GM19239 (cell line): Measurements from ENCODE around the gene SUN2.

ENCODE experiments used
- DNase-seq: peaks from one replicate; pipeline ENCODE4 v3.0.0; 2011; ENCODE audit warnings: low spot score; ENCODE audit not compliant: insufficient read length
- FAIRE-seq: peaks from 2 replicates; lab custom pipeline; 2011; peaks lifted over from hg19 to GRCh38; lab: Jason Lieb, UNC

SUN2 gene

DNA sequence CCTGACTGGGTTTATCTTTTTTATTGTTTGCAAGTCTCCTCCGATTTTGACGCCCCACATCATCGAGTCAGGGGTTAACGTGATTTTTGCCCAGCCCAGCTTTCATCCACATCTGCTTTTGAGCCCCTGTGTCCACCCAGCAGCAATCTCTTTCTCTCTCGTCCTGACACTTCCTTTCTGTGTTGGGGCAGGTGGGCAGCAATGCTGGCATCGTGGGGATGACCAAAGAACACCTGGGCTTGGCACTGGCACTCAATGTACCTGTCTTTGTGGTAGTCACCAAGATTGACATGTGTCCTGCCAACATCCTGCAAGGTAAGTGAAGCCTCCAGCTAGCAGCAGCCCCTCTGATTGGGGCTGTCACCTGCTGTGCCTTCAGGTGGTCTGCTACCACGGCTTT, 34.2 kb downstream of the SUN2 start:
- DNase-seq (no peak), FAIRE-seq (no peak)

DNA sequence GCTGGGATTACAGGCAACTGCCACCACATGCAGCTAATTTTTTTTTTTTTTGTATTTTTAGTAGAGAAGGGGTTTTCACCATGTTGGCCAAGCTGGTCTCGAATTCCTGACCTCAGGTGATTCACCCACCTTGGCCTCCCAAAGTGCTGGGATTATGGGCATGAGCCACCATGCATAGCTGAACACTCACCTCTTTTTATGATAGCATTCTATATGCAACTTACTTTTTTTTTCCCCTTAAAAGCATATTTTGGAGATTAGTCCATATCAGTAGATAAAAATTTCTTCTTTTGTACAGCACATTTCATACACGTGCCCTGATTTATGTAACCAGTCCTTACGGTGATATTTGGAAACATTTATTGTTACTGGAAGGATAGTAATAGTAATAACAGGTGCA, 35.4 kb downstream of the SUN2 start:
- DNase-seq (no peak), FAIRE-seq (no peak)

DNA sequence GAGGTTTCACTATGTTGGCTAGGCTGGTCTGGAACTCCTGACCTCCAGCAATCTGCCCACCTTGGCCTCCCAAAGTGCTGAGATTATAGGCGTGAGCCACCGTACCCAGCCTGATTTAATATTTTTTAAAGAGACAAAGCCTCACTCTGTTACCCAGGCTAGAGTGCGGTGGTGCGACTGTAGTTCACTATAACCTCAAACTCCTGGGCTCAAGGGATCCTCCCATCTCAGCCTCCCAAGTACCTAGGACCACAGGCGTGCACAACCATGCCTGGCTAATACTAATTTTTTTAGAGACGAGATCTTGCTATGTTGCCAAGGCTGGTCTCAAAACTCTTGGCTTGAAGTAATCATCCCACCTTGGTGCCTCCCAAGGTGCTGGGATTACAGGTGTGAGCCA, 36.6 kb downstream of the SUN2 start:
- no peak for FAIRE-seq
- DNase-seq = no peak

DNA sequence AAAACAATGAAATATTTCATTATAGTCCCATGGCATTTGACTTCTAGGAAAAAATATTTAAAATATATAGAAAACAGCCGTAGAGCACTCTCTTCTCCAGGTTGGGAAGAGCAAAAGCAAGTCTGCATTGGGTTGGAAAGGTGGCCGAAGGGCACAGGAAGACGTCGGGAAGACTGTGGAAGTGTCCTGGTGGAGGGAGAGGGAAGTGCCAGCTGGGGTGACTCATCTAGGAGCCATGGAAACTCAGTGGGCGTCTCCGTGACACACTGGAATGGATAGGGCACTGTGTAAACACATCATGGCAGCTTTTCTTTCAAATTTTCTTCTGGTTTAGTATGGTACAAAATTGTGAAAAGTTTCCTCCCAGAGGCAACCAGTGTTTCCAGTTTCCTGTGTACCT, 37.4 kb downstream of the SUN2 start:
- DNase-seq (no peak), FAIRE-seq (no peak)

DNA sequence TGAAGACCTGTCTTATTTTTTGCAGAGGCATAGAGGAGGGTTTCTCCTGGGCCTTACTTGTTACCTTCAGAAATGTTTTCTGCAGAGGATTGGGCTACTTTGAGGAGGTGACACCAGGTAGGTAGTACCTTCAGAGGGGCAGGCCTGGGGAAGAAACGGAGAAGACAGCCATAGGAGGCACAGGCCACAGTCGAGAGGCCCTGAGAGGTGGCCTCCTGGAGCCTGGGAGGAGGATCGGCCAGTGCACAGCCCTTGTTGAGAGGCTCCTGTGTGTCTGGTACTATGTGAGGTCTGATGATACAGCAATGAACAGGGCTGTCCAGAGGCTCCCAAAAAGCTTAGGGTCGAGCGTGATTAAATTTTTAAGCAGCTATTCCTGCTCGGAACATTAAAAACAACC, 38.6 kb downstream of the SUN2 start:
- FAIRE-seq = no peak

DNA sequence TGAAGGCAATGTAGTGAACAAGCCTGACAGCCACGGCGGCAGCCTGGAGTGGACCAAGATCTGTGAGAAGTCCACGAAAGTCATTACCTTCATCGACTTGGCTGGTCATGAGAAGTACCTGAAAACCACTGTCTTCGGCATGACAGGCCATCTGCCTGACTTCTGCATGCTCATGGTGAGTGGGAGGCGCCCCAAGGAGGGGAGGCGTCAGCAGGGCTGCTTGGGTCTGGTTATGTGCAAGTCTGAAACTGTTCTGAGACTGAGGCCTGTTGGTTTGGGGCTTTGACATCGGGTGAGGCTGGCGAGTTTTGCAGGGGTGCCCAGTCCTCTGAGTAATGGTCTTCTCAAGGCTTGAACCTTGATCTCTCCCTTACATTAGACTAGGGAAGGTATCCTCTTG, 39.0 kb downstream of the SUN2 start:
- FAIRE-seq = no peak

More for the DNA sequence above, 38.6 kb downstream of the SUN2 start:
- DNase-seq = no peak

DNA sequence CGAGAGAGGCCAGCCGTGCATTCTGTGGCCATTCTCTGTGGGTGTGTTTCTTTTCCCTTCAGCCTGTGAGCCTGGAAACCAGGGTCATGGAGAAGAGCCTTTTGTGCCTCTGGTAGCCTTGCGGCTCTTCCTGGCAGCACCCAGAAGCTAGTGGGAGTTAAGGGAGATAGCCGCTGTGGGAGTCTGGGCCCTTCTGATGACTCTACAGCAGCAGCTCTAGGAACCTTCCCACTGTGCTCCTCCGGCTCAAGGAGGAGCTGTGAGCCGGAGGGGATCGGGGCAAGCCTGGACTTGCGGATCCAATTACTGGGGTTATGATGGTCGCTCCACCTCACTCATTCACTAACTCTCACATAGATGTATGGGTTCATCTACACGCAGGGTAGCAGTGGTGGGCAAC, 39.5 kb downstream of the SUN2 start:
- no peak for DNase-seq
- FAIRE-seq = no peak

More for the DNA sequence above, 39.0 kb downstream of the SUN2 start:
- no peak for DNase-seq

DNA sequence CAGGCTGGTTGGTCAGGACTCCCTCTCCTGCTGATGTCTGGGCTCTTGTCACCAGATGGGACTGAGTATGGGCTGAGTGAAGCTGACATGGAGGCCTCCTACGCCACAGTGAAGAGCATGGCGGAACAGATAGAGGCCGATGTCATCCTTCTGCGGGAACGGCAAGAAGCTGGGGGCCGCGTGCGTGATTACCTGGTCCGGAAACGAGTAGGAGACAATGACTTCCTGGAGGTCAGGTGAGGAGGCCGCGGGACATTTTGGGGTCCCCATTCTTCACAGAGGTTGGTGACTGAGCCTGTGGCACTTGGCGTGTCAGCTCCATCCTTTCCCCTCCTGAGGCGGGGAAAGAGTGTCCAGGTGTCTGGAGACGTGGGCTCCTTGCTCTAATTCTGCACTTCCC, 39.9 kb downstream of the SUN2 start:
- DNase-seq (no peak), FAIRE-seq (no peak)

DNA sequence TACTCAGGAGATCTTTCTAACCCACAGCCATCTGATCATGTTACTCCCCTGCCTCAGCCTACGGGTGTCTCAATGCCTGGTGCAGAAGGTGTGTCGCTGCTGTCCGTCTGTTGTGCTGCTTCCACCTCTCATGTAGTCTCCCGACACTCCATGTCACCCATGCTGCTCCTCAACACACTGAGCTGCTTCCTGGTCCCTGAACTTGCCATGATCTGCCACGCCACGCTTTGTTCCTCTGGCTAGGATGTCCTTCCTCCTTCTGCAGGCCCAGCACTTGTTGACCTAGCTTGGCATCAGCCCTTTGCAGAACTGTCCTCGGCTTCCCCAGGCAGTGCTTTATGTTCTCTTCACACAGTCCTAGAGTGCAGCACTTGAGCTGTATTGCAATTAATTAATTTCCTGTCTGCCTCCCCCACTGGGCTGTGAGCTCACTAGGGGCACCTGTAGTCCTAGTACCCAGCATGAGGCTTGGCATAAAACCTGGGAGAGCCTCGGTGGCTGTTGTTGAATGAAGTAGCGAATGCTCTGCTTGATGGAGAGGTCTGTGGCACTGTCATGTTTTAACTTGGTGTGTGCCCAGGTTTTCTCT, 40.5 kb downstream of the SUN2 start:
- no peak for DNase-seq
- FAIRE-seq = no peak

DNA sequence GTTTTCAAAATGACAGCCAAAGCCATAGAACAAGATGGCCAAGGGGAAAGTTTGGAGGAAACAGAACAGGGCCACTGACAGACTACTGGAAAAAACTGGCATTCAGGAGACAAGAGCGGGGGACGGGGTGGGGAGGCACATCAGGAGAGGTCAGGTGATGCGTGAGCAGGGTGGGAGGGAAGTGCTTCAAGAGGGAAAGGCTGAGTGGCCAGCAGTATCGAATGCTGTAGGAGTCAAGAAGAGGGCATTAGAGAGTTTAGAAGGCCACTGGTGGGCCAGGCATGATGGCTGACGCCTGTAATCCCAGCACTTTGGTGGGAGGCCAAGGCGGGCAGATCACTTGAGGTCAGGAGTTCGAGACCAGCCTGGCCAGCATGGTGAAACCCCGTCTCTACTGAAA, 41.9 kb downstream of the SUN2 start:
- no peak for FAIRE-seq
- no peak for DNase-seq

DNA sequence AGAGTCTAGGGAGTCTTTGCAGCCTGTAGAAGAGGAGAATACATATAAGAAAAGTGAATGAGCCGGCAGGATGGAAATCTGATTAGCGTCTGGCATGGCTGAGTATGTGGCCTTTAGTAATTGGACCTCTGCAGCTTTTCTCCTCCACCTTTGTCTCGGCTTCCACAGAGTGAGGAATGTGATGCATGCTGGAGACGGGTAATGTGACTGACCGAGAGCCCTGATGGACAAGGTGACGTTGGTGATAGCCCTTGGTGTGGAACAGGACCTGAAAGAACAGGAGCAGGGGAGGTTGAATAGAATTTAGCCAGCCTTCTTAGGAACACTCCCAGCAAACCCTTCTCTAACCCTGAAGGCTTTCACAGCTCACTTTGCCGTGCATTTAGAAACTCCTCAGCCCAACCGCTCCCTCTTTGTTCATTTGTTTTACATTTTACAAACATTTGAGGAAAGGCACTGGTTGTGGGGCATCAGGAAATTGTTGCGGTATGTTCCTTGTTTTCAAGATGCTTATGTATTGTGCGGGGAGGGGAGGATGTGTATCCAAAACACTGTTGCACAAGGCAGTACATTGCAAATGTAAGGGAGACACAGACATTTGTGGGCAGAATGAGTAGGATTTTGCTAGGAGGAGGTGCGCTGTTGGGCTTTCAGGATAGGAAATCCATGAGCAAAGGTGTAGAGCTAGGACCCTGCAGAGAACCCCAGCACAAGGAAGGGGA, 43.2 kb downstream of the SUN2 start:
- no peak for FAIRE-seq
- no peak for DNase-seq

DNA sequence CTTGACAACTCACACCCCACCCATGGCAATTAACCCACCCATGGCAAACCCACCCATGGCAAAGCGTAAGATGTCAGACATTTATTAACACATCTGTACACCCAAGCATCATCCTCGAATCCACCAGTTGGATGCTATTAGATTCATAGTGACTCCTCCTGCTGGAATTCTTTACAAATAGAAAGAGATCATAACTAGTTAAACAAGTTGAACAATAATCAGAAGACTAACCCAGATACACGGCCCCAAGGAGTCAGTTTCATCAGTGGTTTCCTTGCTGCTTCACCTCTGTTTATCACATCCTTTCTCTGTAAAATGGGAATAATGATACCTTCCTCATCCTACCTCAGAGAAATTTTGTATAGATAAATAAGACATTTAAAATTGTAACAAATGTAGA, 44.9 kb downstream of the SUN2 start:
- FAIRE-seq (no peak), DNase-seq (no peak)

DNA sequence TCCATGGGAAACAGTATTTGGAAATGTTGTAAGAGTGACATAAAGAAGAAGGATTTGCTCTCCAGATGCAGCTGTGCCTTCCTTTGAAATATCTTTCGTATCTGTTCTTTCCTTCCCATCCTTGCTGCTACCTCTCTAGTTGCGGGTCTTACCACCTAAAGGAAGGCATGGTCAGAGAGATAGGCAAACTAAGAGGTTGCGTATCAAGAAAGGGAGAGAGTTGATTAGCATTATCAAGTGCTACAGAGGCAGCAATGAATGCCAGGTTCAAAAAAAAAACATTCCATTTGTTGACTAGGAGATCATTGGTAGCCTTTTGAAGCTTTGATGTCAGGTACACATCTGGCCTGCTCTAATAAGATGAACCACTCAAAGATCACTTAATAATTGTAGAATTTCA, 45.4 kb downstream of the SUN2 start:
- no peak for DNase-seq
- no peak for FAIRE-seq

DNA sequence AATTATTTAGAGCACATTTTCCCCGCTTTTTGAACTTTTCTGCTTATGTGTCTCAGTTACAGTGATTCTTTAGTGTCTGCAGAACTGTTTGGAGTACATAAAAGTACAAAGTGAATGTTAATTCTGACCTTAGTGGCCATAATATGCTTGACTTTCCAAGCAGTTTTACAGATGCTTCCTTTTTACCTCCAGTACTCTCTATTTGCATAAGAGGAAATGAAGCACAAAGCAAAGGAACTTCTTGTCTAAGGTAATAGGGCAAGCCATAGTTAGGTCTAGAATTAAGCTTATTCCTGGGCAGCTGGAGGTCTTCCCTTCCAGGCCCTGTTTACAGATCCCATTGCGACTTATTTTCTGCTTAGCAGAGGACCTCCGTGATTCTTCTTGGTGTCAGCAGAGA, 46.5 kb downstream of the SUN2 start:
- DNase-seq = no peak
- FAIRE-seq = peak; percentile 74

DNA sequence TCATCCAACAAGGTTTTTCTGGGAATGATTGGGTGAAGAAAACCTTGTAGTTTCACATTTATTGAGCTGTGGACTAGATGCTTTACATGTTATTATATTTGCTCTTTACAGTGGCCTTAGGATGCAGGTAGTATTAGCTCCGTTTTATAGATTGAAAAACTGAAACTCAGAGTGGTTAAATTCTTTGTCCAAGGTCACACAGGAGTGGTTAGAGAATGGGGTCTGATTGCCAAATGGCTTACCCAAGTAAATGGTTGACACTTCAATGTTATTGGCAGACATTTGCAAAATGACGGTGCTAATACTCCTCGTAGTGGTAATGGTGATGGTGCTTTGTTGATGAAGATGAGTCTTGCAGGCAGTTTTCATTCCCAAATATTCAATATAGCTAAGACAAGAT, 47.8 kb downstream of the SUN2 start:
- FAIRE-seq = no peak
- DNase-seq = no peak

DNA sequence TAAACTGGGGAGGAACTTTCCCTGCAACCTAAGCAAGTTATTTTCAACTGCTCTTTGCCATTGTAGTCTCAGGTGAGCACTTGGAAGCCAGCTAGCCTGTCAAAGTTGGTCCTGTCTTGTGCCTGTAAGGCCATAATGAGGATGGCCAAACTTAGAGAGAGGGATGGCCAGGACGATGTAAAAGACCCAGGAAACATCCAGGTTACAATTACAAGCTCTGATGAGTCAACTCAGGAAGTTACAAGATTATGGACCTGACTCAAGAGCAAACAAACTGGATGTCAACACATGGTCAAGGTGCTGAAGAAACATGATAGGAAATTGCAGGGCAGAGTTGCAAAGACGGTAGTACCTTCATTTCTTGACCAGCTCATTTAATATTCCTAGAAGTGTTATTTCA, 48.5 kb downstream of the SUN2 start:
- FAIRE-seq = peak; percentile 53
- no peak for DNase-seq

DNA sequence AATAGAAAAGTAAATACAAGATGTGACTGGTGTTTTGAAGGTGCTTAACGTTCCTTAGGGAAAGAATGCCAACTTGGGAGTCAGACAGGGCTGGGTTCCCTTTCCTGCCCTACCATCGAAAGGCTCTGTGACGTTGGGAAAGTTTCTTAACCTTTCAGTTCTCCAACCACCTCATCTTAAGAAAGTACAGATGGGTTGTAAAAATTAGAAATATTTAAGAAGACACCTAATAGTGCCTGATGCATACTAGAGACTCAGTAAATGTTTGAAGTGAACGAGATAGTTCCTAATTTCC, 49.0 kb downstream of the SUN2 start:
- FAIRE-seq (no peak), DNase-seq (no peak)

DNA sequence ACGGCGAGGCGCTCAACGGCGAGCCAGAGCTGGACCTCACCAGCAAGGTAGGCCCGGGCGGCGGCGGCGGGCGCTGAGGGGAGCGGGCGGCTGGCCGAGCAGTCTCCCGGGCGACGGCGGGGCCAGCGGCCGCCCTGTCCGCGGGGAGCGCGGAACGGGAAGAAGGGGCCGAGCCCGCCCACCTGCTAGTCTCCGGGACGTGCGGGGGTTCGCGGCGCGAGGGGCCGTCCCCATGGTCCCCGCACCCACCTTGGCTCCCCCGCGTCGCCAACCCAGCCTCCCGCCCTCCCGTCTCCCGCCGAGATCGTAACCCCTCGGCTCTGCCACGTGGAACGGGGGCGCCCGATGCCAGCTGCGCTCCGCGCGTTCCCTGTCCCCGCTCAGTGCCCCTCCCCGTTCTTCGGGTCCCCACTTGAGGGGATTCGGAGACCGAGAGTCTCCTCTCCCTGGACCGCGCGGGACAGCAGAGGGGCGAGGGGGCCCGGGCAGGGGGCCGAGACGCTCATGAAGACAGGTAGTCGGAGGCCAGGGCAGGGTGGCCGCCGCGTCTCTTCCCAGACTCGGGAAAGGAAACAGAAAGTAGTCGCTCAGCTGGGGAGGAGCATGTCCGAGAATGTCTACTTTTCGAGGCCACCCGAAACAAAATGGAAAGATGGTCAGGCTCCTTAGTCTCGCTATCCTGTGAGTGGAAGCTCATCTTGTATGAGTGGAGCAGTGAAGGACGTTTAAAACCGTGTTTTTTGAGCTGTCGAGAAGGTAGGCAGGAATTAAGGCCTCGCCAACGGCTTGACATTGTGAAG, 49.5 kb downstream of the SUN2 start:
- FAIRE-seq (peak; percentile 71), DNase-seq (no peak)

DNA sequence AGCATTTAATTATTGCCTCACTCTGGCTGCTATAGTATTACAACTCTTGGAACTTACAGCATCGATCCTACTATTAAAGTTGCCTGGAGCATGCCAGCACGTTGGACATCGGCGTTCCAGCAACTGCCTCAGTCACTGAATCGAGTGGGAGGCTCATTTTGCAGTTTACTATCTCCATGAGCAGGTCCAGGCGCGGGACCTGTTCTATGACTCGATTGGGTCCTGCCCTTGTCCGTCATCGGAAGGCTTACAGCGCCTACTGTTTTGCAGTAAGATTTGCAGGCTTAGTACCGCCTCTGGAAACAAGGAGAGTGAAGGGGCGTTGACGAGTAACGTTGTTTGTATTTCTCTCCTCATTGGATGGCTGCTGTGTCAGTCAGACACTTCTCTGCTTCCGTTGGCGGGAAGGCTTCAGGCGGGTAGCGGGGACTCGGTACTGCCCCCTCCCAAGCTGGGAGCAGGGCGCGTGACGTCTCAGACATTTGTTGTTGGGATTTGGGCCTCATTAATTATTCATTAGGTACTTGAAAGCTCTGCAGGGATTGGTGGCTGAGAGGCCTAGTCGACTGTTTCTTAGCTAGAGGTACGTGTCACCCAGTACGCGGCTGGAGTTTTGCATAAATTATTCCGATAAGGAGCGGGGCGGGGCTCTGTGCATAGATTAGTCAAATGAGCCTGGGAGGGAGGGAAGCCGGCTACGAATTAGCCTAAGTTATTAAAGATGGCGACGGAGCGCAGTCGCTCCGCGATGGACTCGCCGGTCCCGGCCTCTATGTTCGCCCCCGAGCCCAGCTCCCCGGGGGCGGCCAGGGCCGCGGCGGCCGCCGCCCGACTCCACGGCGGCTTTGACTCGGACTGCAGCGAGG, 50.3 kb downstream of the SUN2 start, which contains the start of gene GTPBP1:
Gene GTPBP1 (plus strand): TSS at position 710 of the 866 bp plus-strand sequence. CDS start 12 bp downstream, at position 722.
- peak; percentile 99 for FAIRE-seq
- DNase-seq = peak; percentile 88

DNA sequence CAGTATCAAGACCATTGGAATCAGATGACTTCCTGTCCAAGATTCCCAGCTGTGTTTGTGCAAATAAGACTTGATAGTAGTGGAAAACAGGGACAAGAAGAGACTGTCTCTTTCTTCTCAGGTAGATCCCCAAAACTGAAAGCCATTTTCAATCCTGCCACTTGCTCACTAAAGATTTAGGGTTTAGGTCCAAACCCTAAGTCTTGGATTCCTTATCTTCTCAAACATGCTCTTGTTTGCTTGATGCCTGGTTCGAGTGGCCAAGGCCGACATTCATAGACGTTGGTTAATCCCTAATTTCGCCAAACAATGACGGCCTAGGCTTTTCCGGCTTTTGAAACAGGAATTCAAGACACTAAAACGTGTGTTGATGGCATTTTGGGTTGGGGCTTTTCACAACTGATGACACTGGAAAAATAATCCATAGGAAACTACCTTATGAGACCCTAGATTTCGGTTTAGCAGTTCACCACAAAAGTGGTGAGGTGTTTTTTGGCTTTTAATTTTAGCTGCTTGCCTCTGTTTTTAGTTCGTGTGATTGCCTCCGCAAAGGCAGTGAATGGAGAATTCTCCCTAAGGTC, 51.1 kb downstream of the SUN2 start:
- FAIRE-seq = peak; percentile 11

More for the DNA sequence above, 51.1 kb downstream of the SUN2 start:
- DNase-seq = no peak
